NAMALWA (cell line): ENCODE measurements around the gene LPIN1.
"Not testable (repeated sequence)": the region's sequence is repeated elsewhere in the genome, so short reads cannot be mapped to it uniquely, and the experiment has no call there.

Experiments used
- DNase-seq: peaks from one replicate; pipeline ENCODE4 v3.0.0-alpha.2; 2015; ENCODE audit warnings: low spot score

LPIN1 gene

GRCh38 chr2:11716689-11717321 lies 29.6 kb upstream of the LPIN1 start:
- peak; percentile 33 for DNase-seq

GRCh38 chr2:11717623-11718022 lies 28.8 kb upstream of the LPIN1 start:
- no peak for DNase-seq

GRCh38 chr2:11718606-11719005 lies 27.8 kb upstream of the LPIN1 start:
- DNase-seq: no peak

- peak; percentile 16 for DNase-seq
These were observed 27.0 kb upstream of the LPIN1 start for GRCh38 chr2:11719230-11719977.

DNA sequence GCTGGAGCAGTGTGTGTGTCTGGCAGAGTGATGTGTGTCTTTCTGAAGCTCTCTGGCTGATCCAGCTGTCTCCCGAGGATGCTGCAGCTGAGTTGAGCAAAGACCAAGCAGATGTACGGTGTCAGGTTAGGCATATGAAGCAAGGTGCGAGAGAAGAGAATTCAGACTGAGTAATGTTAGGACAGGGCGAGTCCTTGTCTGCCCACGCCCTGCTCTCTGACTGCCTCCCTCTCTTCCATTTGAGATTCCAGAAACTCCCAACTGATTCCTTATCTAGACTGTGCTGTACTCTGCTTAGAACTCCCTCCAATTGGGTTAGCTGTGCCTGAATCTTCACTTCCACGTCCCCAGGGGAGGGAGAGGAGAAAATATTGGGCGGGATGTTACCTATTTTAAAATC lies 25.7 kb upstream of the LPIN1 start:
- DNase-seq: no peak

DNA sequence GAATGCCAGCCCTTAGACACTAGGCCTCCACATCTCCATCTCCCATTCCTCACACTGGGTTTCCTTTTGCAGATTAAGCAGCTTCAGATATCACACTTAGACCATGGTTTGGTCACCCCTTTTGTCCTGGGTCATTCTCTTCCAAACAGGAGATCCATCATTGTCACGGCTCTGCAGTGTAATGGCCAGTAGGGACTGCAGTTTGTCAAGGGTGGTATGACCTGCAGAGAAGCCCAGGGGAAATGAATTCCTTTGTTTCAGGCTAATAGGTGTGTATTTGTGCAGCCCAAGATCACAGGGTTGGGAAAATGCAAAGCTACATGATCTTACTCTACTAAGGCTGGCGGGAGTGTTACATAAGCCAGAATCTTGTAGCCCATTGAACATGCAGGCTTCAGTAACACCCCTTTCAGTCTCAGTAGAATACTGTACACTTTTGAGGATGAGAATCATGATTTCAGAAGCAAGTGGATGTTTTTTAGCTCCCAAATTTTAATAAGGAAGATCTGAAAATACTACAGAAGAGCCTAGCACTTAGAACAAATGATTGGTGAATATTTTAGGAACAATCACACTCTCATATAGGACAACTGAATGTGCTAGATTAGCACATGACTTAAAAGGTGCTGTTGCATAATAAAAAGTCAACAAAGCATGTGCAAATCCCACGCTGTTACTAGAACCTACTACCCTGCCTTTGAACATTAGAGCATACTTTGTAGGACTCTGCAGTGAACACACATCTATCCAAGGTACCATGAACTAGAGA lies 24.0 kb upstream of the LPIN1 start:
- DNase-seq: no peak

GRCh38 chr2:11723061-11723371 lies 23.4 kb upstream of the LPIN1 start:
- no peak for DNase-seq

GRCh38 chr2:11724151-11724550 lies 22.3 kb upstream of the LPIN1 start:
- DNase-seq: no peak

DNA sequence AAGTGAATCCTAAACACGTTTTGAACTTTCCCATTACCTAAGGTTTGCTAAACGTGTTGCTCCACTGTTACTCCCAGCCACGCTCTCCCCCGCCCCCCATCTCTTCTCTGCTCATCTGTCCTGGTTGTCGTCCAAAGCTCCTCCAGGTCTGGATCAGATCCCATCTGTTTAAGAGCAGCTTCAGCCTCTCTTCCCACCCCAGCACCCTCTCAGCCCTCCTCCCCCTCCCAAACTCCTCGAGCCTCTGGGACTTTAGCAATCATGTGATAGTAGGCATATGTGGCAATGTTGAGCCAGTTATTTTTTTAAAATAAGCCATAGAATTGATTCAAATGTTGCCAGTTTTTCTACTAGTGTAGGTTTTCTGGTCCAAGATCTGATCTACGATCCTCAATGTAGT lies 20.0 kb upstream of the LPIN1 start:
- DNase-seq: no peak

DNA sequence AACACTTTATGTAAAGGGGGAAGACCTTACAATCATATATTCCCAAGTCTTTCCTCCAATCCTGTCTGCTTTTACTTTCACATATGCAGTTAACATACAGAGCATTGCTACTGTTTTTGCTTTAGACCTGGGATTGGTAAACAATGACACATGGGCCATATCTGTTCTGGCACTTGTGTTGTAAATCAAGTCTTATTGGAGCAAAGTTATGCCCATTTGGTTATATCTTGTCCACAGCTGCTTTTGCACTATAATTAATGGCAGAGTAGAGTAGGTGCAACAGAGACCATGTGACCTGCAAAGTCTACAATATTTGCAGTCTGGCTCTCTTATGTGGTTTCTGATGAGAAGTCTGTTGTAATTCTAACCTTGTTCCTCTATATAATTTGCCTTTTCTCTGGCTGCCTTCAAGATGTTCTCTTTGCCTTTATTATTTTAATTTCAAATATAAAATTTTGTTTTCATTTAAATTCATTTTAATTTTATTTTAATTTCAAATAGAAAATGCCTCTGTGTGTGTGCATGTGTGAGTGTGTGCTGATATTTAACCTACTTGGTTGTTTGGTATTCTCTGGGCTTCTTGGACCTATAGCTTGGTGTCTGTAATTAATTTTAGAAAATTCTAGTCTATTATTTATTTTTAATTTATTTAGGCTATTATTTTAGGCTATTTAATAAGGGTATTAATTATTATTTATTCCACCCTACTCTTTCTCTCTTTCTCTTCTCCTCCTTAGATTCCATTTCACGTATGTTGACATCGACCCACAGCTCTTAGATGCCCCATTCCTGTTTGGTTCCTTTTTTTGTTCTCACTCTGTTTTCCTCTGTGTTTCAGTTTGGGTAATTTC lies 16.8 kb upstream of the LPIN1 start:
- DNase-seq: no peak

DNA sequence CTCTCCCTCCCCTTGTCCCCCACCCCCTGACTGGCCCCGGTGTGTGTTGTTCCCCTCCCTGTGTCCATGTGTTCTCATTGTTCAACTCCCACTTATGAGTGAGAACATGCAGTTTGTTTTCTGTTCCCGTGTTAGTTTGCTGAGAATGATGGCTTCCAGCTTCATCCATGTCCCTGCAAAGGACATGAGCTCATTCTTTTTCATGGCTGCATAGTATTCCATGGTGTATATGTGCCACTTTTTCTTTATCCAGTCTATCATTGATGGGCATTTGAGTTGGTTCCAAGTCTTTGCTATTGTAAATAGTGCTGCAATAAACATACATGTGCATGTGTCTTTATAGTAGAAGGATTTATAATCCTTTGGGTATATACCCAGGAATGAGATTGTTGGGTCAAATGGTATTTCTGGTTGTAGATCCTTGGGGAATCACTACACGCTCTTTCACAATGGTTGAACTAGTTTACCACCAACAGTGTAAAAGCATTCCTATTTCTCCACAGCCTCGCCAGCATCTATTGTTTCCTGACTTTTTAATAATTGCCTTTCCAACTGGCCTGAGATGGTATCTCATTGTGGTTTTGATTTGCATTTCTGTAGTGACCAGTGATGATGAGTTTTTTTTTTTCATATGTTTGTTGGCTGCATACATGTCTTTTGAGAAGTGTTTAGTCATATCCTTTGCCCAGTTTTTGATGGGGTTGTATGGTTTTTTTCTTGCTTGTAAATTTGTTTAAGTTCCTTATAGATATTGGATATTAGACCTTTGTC lies 15.0 kb upstream of the LPIN1 start:
- not testable (repeated sequence) for DNase-seq

DNA sequence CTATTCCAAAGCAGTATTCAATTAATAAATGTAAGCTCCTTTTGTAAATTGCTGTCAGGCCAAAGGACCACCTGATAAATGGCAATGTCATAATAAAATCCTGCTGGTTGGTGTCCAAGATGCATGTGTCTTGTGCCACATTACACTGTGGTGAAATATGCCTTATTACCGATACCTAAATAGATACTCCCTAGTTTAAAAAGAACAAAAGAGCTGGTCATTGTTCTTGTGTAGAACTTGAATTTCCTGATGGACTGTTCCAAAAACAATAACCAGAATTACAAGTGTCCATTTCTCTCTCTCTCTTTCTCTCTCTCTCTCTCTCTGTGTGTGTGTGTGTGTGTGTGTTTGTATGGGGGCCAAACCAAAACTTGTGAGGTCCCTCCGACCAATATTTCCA lies 13.8 kb upstream of the LPIN1 start:
- no peak for DNase-seq

- not testable (repeated sequence) for DNase-seq
These were observed 8.6 kb upstream of the LPIN1 start for GRCh38 chr2:11737852-11738251.

DNA sequence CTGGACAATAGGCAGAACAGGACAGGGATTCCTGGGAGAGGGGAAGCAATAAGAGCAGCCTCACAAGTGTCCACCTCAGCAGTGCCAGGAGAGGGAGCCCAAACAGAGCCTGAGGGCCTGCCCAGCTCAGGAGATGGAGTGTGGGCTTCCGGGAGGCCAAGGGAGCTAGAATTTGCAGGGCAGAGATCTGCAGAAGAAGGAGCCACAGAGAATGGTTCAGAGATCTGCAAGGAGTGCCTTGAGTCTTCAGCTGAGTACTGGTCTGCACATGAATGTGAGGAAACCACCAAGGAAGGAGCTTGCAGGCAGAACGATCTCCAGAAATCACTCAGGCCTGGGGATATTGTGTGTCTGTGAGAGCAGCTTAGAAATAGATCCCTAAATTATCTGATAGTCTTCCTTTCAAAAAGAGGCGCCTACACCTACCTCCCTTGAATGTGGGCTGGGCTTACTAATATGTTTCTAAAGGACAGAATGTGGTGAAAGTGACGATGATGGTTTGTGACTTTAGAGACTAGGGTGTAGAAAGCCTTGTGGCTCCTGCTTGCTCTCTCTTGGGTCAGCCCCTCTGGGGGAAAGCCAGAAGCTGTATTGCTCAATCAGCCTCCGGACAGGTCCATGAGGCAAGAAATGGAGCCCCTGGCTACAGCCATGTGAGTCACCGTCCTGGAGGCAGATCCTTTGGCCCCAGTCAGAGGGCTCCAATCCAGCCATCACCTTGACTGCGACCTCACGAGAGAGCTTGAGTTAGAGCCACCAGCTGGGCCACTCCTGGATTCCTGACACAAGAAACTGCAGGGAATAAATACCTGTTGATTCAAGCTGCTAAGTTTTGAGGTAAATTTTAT lies 7.6 kb upstream of the LPIN1 start:
- DNase-seq: no peak

DNA sequence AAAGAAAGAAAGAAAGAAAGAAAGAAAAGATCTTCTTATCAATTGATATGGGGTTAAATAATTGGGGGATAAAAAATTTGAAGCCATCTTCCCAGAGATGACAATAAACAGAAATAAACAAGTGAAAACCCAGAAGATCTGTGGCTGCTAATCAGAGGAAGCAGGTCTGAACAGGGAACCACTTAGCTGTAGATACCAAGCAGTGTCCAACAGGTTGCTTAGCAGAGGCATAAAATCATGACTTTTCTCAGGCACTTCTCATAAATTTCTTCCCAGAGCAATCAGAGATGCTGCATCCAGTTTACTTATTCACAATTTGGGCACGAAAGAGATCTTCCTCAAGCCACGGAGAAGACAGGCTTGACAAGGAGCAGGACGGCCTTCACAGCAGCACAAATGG lies 5.7 kb upstream of the LPIN1 start:
- no peak for DNase-seq

DNA sequence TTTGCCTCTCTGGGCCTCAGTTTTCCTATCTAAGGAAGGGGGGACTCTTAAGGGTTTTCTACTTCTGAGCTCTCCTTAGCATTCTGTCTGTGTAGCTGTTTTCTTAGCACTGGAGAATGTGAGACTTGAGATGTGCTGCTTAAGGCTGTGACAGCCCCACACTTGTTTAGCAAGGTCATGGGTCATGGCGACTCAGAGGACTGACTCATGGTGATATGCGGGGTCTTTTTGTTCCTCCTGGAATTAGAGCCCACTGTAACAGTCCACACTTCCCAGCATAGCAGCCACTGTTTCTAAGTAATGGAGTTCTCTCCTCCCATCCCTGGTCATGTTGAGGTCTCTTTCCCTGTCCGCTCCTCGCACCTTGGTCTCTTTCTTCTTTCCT lies 4.1 kb upstream of the LPIN1 start:
- DNase-seq: no peak

- no peak for DNase-seq
These were observed 3.6 kb upstream of the LPIN1 start for GRCh38 chr2:11742702-11743357.

GRCh38 chr2:11743366-11743765 lies 3.1 kb upstream of the LPIN1 start:
- DNase-seq: no peak

GRCh38 chr2:11743846-11744553 lies 2.4 kb upstream of the LPIN1 start:
- peak; percentile 49 for DNase-seq
